GM19193 (cell line): ENCODE results near the gene BTD.

Experiments
- POLR2A ChIP-seq: IDR thresholded peaks from 4 replicates; pipeline ENCODE4 v1.6.1; 2011; ENCODE audit not compliant: insufficient read depth, insufficient read length; ENCODE audit errors: extremely low read depth

Gene BTD

GRCh38 chr3:15676259-15676658, 74.7 kb downstream of the BTD start:
- TF ChIP-seq POLR2A = no peak

- no peak for TF ChIP-seq POLR2A
These were observed 77.8 kb downstream of the BTD start for GRCh38 chr3:15679306-15679705.

- no peak for TF ChIP-seq POLR2A
These were observed 80.1 kb downstream of the BTD start for GRCh38 chr3:15681668-15682067.

GRCh38 chr3:15682561-15683185, 81.1 kb downstream of the BTD start:
- TF ChIP-seq POLR2A = no peak

- no peak for TF ChIP-seq POLR2A
These were observed 81.7 kb downstream of the BTD start for GRCh38 chr3:15683253-15683652.

- no peak for TF ChIP-seq POLR2A
These were observed 84.4 kb downstream of the BTD start for GRCh38 chr3:15685927-15686326.

- no peak for TF ChIP-seq POLR2A
These were observed 88.7 kb downstream of the BTD start for GRCh38 chr3:15690230-15690629.

GRCh38 chr3:15690748-15691147, 89.2 kb downstream of the BTD start:
- no peak for TF ChIP-seq POLR2A

GRCh38 chr3:15693355-15693754, 91.8 kb downstream of the BTD start:
- TF ChIP-seq POLR2A = no peak

GRCh38 chr3:15694628-15695027, 93.1 kb downstream of the BTD start:
- no peak for TF ChIP-seq POLR2A
